ENCODE data around the gene KNTC1. TPM values are rescaled to one million over a fixed set of nuclear protein-coding genes. Genes with fewer than 3 reads are reported as not detected.
A peak's percentile ranks its signal among the peaks of the same experiment; 100 is the strongest.
"Not testable (repeated sequence)": the region's sequence is repeated elsewhere in the genome, so short reads cannot be mapped to it uniquely, and the experiment has no call there.

Gene KNTC1
- total RNA-seq, 2 donors from 2014 or later, result 163 to 199 TPM

GRCh38 chr12:122527478-122527944 lies 462 bp downstream of the KNTC1 start:
- peaks cover 0 to 25% of the 10 kb centered on the region in 2 donors for H3K36me3 Mint-ChIP-seq
- no peaks in the 10 kb centered on the region for H3K9me3 Mint-ChIP-seq
- DNase-seq (ENCODE audit: low spot score in 2 of 2), result peak in 1 of 2 donors; percentile 23
- no peak overlapping the region for H3K27ac Mint-ChIP-seq
- no peak for ATAC-seq

DNA sequence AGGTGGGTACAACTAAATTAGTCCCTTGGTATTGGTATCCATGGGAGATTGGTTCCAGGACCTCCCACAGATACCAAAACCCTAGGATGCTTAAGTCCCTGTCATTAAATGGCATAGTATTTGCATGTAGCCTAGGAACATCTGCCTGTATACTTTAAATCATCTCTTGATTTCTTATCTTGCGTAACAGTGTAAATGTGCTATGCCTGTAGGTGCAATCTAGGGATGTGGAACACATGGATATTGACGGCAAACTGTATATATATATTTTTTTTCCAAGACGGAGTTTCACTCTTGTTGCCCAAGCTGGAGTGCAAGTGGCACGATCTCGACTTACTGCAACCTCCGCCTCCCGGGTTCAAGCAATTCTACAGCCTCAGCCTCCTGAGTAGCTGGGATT lies 1.5 kb downstream of the KNTC1 start:
- Mint-ChIP-seq H3K27ac (no peak overlapping the region), H3K36me3 (peaks cover 0 to 20% of the 10 kb centered on the region in 2 donors), H3K9me3 (no peaks in the 10 kb centered on the region)
- DNase-seq (ENCODE audit: low spot score in 2 of 2), result no peak
- ATAC-seq, result no peak

DNA sequence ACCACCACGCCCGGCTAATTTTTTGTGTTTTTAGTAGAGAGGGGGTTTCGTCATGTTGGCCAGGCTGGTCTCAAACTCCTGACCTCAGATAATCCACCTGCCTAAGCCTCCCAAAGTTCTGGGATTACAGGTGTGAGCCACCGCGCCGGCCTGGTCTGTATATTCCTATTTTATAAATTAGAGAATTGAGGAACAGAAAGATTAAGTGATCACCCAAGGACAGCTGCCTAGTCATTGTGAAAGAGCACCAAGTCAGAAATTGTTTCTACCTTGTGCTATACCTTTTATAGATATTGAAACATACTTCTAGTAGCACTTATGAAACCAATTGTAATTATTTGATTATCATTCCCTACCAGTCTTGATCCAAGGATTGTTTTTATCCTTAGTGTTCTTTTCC lies 1.9 kb downstream of the KNTC1 start:
- H3K27ac Mint-ChIP-seq, result no peak overlapping the region
- H3K9me3 Mint-ChIP-seq, result no peaks in the 10 kb centered on the region
- no peak for DNase-seq (ENCODE audit: low spot score in 2 of 2)
- ATAC-seq, result no peak
- H3K36me3 Mint-ChIP-seq, result peaks cover 0 to 17% of the 10 kb centered on the region in 2 donors

DNA sequence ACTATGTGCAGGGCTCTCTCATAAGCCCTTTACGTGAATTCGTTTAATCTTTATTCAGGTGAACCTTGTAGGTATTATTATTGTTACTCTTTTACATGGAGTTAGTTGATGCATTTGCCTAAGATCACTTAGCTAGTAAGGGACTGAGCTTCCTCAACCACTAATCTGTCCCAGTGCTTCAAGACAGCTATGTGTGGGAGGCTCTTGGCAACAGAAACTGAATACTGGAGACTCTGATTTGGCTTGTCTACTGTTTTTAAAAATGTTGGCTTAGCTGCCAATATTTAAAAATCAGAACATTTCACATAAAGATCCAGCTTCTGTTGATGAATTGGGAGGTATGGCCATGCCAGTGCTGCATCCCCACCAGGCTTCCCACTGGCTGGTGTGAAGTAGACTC lies 6.8 kb downstream of the KNTC1 start:
- no peak for DNase-seq (ENCODE audit: low spot score in 2 of 2)
- Mint-ChIP-seq H3K36me3 (peaks cover 6 to 23% of the 10 kb centered on the region in 2 donors), H3K27ac (no peak overlapping the region)

DNA sequence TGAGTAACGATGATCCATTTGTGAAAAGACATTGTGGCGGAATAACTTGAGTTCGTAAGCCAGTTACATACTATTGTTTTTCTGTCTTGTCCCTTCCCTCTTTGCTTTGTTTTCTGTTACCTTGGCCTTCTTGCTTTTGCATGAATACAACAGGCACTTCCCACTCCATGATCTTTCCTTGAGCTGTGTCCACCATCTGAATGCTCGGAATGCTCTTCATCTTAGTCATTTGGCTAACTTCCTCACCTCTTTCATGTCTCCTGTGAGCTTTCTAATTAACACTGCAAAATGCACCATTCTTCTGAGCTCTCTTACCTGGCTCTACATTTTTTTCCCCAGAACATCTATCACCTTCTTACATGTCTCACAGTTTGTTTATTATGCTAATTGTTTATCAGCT lies 10.0 kb downstream of the KNTC1 start:
- no peaks in the 10 kb centered on the region for H3K9me3 Mint-ChIP-seq
- DNase-seq (ENCODE audit: low spot score in 2 of 2), result no peak
- H3K27ac Mint-ChIP-seq, result no peak overlapping the region
- H3K36me3 Mint-ChIP-seq, result peaks cover 6 to 16% of the 10 kb centered on the region in 2 donors
- no peak for ATAC-seq

More for the DNA sequence above, 6.8 kb downstream of the KNTC1 start:
- no peaks in the 10 kb centered on the region for H3K9me3 Mint-ChIP-seq
- ATAC-seq, result no peak

GRCh38 chr12:122538496-122538895 lies 11.4 kb downstream of the KNTC1 start:
- ATAC-seq, result no peak
- no peak for DNase-seq (ENCODE audit: low spot score in 2 of 2)
- Mint-ChIP-seq H3K36me3 (peaks cover 6 to 22% of the 10 kb centered on the region in 2 donors), H3K9me3 (no peaks in the 10 kb centered on the region), H3K27ac (no peak overlapping the region)

GRCh38 chr12:122544537-122544936 lies 17.5 kb downstream of the KNTC1 start:
- DNase-seq (ENCODE audit: low spot score in 2 of 2), result no peak
- ATAC-seq, result no peak
- H3K9me3 Mint-ChIP-seq, result no peaks in the 10 kb centered on the region
- H3K36me3 Mint-ChIP-seq, result peaks cover 0 to 19% of the 10 kb centered on the region in 2 donors
- no peak overlapping the region for H3K27ac Mint-ChIP-seq

DNA sequence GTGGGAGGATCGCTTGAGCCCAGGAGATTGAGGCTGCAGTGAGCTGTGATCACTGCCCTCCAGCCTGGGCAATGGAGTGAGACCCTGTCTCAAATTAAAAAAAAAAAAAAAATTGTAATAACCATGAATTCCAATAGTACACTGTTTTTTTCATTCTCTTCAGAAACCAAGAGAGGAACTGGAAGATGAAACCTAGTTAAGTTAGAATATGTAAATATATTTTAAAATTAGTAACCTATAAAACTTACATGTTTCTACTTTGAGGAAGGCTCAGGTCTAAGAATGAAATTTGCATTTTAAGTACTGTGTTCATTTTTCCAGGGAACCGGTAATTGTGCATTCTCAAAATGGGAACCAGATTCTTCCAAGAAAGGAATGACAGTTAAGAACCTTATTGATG lies 18.8 kb downstream of the KNTC1 start:
- H3K36me3 Mint-ChIP-seq, result peaks cover 5 to 28% of the 10 kb centered on the region in 2 donors
- no peak overlapping the region for H3K27ac Mint-ChIP-seq

GRCh38 chr12:122547330-122547729 lies 20.3 kb downstream of the KNTC1 start:
- DNase-seq (ENCODE audit: low spot score in 2 of 2) (no peak), ATAC-seq (no peak)
- no peaks in the 10 kb centered on the region for H3K9me3 Mint-ChIP-seq
- H3K27ac Mint-ChIP-seq, result no peak overlapping the region
- peaks cover 16 to 30% of the 10 kb centered on the region in 2 donors for H3K36me3 Mint-ChIP-seq

More for the DNA sequence above, 18.8 kb downstream of the KNTC1 start:
- no peak for ATAC-seq
- DNase-seq (ENCODE audit: low spot score in 2 of 2), result no peak
- no peaks in the 10 kb centered on the region for H3K9me3 Mint-ChIP-seq

- DNase-seq (ENCODE audit: low spot score in 2 of 2) (no peak), ATAC-seq (no peak)
- H3K9me3 Mint-ChIP-seq, result no peaks in the 10 kb centered on the region
- peak overlapping the region in 1 of 2 donors; percentile 32 for H3K27ac Mint-ChIP-seq
- peaks cover 9 to 31% of the 10 kb centered on the region in 2 donors for H3K36me3 Mint-ChIP-seq
These were observed 31.9 kb downstream of the KNTC1 start for GRCh38 chr12:122558745-122559641.

DNA sequence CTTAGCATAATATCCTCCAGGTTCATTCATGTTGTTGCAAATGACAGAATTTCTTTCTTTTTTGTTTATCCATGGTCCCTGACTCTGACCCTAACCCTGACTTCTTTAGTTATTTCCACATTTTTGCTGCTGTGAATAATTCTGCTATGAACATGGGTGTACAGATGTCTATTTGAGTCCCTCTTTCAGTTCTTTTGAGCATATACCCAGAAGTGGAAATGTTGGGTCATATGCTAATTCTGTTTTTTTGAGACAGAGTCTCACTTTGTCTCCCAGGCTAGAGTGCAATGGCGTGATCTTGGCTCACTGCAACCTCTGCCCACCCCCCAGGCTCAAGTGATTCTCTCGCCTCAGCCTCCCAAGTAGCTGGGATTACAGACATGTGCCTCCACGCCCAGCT lies 33.1 kb downstream of the KNTC1 start:
- Mint-ChIP-seq H3K36me3 (peaks cover 9 to 31% of the 10 kb centered on the region in 2 donors), H3K9me3 (no peaks in the 10 kb centered on the region), H3K27ac (peak overlapping the region in 1 of 2 donors; percentile 72)
- ATAC-seq, result peak in 1 of 2 donors; percentile 26
- no peak for DNase-seq (ENCODE audit: low spot score in 2 of 2)

DNA sequence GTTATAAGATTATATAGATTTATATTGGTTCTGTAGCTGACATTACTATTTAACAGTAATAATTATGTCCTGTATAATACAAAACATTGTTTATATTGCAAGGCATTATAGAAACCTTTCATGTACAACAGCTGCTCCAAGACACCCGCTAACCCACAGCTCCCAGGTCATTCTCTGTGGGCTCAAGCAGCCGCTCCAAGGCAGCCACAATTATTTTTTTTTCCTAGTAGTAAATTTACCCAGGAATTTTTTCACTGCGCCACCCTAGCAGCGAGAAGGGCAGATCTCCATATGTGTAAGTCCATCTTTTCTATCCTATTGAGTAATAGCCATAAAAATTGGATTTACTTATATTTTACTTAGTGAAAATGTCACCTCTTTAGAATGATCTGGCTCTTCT lies 36.3 kb downstream of the KNTC1 start:
- Mint-ChIP-seq H3K9me3 (no peaks in the 10 kb centered on the region), H3K36me3 (peaks cover 5 to 18% of the 10 kb centered on the region in 2 donors), H3K27ac (no peak overlapping the region)
- DNase-seq (ENCODE audit: low spot score in 2 of 2), result no peak
- no peak for ATAC-seq

DNA sequence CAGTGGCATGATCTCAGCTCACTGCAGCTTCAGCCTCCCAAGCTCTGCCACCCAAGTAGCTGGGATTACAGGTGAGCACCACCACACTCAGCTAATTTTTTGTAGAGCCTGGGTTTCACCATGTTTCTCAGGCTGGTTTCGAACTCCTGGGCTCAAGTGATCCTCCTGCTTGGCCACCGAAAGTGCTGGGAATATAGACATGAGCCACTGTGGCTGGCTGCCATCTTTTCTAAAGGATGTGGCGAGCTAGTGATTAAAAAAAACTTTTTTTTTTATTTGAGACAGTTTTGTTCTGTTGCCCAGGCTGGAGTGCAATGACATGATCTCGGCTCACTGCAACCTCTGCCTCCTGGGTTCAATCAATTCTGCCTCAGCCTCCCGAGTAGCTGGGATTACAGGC lies 39.8 kb downstream of the KNTC1 start:
- H3K9me3 Mint-ChIP-seq; DNase-seq (ENCODE audit: low spot score in 2 of 2); H3K27ac Mint-ChIP-seq; ATAC-seq: not testable (repeated sequence)
- peaks cover 0 to 19% of the 10 kb centered on the region in 2 donors for H3K36me3 Mint-ChIP-seq

GRCh38 chr12:122569288-122569687 lies 42.2 kb downstream of the KNTC1 start:
- Mint-ChIP-seq H3K36me3 (peaks cover 5 to 22% of the 10 kb centered on the region in 2 donors), H3K9me3 (no peaks in the 10 kb centered on the region), H3K27ac (no peak overlapping the region)
- ATAC-seq (no peak), DNase-seq (ENCODE audit: low spot score in 2 of 2) (no peak)

- ATAC-seq, result peak in 1 of 2 donors; percentile 26
- H3K27ac Mint-ChIP-seq, result peak overlapping the region in 1 of 2 donors; percentile 8
- H3K9me3 Mint-ChIP-seq; DNase-seq (ENCODE audit: low spot score in 2 of 2): not testable (repeated sequence)
- H3K36me3 Mint-ChIP-seq, result peaks cover 5 to 22% of the 10 kb centered on the region in 2 donors
These were observed 43.0 kb downstream of the KNTC1 start for GRCh38 chr12:122570006-122570405.

GRCh38 chr12:122571821-122572220 lies 44.8 kb downstream of the KNTC1 start:
- H3K9me3 Mint-ChIP-seq, result no peaks in the 10 kb centered on the region
- no peak for ATAC-seq
- no peak for DNase-seq (ENCODE audit: low spot score in 2 of 2)
- H3K36me3 Mint-ChIP-seq, result peaks cover 13 to 35% of the 10 kb centered on the region in 2 donors
- H3K27ac Mint-ChIP-seq, result no peak overlapping the region

DNA sequence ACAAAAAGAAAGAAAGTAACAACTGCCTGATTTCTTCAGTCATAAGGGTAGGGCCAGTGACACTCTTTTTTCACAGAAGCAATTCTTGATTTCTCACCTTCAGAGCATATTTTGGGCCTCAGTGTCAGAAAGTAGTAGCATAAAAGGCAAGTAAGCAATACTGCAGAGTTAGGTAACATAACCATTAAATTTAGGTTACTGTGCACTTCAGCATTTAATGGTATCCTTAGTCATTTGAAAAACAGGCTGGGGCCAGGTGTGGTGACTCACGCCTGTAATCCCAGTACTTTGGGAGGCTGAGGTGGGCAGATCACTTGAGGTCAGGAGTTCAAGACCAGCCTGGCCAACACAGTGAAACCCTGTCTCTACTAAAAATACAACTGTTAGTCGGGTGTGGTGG lies 56.2 kb downstream of the KNTC1 start:
- not testable (repeated sequence) for H3K27ac Mint-ChIP-seq; H3K9me3 Mint-ChIP-seq; DNase-seq (ENCODE audit: low spot score in 2 of 2)
- peaks cover 13 to 32% of the 10 kb centered on the region in 2 donors for H3K36me3 Mint-ChIP-seq
- peak; percentile 44 to 66 for ATAC-seq
